PC-9 (cell line): ENCODE data around the gene FAM124B.

Experiments
- CTCF ChIP-seq: fragments of 200-600 bp; sonication (generic); conservative IDR thresholded peaks from 2 replicates; pipeline ENCODE4 v1.6.1; 2017; ENCODE audit warnings: mixed run types, antibody characterized with exemption, mild to moderate bottlenecking, moderate library complexity
- EZH2 ChIP-seq: fragments of 200-600 bp; sonication (generic); IDR thresholded peaks from 2 replicates; pipeline ENCODE4 v1.8.0; 2017; ENCODE audit warnings: antibody characterized with exemption, low read depth

- no peak for TF ChIP-seq CTCF
- no peak for TF ChIP-seq EZH2
Observed at GRCh38 chr2:224413381-224413780, 11.5 kb upstream of the FAM124B start.
